RPMI7951 (cell line): ENCODE measurements around the gene SRRT. TPM values are rescaled to one million over a fixed set of nuclear protein-coding genes. Genes with fewer than 3 reads are reported as not detected.
"Not testable (repeated sequence)": the region's sequence is repeated elsewhere in the genome, so short reads cannot be mapped to it uniquely, and the experiment has no call there.

Experiments
- DNase-seq: peaks from one replicate; pipeline ENCODE4 v3.0.0-alpha.2; 2012; ENCODE audit warnings: low read depth
- total RNA-seq: library from RNA; depleted of rRNA; stranded (reverse); fragments of >200 nt; shearing (Covaris generic); gene quantifications from 2 replicates; pipeline ENCODE4 v1.2.3, GENCODE V29; 2014

The SRRT gene
- total RNA-seq, 1 experiment from 2014 or later = 49.6 TPM

DNA sequence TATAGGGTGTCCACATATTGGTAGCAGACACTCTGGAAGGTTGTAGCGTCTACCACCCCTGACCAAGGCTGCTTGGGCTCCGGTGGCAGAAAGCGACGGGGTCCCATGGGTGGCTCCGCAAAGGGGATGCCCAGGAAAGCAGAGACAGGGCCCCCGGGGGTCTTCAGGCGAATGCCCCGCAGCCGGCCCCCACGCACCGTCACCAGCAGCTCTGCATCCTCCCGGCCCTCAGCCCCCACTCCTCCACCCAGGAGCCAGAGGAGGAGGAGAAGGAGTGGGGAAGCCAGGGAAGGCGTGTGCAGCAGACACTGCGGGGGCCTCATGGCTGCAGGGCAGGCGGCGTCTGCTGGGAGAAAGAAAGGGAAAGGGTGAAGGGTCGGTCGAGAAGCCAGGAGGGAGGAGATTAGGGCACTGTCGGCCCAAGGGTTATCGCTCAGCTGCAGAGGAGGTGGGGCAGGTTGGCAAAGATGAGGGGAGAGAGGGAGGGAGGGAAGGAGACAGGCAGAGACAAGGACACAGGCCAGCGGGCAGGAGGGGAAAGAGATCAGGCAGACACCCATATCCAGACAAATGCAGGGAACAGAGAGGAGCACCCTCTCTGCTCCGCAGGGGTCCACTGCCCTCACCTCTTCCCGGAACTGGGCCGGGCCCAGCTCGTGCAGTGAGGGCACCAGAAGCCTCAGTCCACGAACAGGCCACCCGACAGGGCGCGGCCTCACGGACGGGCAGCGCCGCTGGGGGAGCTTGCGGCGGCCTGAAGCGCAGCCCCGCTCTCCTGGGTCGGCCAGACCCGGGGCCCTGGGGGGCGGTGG, 19.2 kb downstream of the SRRT start:
- no peak for DNase-seq

DNA sequence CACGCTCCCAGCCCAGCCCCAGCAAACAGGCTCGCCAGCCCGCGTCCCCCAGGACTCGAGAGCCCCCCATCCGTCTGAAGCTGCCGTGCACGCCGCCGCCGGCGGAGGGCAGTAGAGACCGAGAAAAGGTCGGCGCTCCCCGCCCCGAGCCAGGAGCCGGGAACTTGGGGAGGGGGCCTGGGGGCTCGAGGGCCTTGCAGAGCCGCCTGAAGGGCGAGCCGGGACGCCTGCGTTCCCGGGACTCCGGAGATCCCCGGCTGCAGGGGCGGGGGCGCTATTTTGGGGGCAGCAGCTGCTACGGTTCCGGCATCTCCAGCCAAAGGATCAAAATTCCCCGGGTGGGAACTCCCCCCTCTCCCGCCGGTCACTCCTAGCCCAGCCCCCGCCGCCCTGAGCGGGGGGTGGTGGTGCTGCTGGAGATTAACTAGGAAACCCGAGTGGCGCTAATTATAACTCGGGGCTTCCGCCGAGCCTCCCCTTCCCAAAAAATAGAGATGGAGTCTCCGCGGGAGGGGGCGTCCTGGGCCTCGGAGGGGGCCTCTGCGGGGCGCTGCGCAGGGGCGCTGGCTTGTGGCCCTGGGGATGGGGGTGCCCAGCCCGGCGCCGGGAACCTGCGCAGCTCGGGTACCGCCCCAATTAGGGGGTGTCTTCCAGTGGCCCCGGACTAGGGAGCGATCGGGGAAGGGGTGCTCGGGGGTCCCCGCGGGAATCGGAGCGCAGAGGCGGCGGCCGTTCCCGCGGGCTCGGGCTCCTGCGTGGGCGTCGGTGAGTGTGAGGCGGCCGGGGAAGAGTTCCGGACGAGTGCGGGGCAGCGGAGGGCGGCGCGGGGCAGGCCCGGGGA, 20.2 kb downstream of the SRRT start:
- DNase-seq = no peak

DNA sequence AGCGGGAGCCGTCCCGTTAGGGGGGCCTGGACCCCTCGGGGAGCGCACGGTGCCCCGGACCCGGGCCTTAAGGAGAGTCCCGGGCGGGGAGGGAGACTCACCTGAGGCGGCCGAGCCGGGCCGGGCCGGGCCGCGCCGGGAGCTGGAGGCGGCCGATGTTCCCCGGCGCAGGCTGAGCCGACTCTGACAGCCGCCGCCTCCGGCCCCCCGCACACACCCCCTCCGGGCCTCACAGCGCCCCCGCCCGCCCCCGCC, 20.7 kb downstream of the SRRT start, which contains the start of gene ACHE:
TSS of gene ACHE (minus strand) at position 188 of the 255 bp plus-strand sequence. CDS start 1,656 bp downstream, outside the sequence.
- DNase-seq = no peak

DNA sequence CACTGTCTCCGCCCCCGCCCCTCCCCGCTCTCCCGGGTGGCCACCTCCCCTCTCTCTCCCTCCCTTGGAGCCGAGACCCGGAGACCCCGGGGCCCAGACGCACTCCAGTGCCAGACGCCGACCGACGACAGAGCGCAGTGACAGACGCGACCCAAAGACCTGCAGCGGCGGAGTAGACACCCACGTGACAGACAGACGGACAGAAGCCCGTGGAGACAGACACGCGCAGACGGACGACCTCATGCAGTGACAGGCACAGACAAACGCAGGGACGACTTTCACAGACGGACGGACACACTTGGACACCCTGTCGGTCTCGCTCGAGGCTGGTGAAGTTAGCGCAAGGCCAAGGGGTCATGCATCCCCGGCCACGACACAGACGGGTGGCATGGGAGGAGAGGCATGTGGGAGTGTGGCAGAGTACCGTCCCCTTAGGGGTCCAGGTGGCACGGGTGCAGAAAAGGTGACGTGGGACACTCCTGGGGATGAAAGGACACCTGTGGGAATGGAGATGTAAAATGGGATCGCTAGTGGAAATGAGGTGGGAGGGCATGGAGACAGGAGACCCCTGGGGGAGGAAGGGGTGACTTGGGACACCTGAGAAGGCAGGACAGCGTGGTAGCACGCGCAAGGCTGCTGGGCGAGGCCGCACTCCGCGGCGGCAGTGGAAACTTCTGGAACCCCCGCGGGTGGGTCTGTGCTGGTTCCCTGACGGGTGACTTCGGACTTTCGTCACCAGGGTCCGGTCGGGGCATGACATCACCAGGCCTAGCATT, 21.2 kb downstream of the SRRT start:
- DNase-seq = no peak

DNA sequence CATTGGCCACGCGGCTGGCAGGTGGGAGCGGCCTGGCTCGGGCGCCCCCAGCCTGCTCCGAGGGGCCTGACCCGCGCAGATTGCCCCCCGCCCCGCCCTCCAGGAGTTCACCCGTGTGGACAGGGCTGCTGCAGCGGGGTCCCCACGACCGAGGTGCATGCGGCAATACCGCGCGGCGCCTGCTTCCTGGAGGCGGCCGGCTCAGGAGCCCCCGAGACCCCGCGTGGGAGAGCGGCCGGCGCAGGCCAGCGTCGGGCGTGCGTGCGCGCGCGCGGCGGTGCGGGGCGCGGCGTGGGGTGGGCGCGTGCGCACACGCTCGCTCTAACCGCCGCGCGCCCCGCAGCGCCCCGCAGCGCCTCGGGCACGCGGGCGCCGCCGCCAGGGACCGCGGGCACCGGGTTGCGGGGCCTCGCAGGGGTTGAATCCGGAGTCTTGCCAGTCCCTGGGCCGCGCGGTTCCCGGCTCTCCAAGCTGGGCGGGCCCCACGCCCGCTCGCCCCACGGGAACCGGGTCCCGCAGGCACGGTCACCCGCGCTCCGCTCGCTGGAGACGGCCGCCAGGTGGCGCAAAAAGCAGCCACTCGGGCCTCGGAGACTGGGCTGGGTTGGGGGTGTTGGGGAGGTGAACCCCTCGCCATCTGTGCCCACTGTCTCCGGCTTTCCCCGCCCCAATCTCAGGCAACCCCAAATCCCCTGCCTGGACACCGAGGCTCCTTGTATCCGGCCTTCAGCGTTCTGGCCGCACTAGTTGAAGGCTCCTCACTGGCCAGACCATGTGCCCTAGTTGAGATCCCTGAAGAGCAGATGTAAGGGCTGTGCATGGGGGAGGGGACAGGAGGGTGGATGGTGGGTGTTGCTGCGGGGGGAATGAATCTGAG, 22.1 kb downstream of the SRRT start:
- no peak for DNase-seq

DNA sequence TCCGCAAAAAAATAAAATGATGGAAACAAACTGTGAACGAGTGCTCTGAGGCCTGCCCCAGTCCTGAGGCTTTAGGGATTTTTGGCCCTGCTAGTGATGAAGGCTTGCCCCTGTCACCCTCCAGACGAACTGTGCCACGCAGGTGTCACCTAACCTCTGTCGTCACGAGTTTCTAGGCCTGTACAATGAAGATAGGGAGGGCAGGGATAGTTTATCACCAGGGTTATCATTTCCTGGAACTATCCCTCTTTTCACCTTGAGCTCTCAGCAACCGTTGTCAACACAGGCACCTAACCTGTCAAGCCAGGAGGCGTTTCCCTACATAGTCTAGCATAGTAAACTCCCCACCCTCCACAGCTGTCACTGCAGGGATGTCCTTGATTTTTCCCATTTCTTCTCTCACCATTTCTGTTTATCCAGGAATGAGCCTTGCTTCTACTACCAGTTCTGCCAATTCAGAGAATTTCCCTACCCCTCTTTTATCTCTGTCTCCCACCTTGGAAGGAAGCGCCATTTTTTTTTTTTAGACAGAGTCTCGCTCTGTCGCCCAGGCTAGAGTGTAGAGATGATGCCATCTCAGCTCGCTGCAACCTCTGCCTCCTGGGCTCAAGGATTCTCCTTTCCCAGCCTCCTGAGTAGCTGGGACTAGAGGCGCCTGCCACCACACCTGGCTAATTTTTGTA, 23.0 kb downstream of the SRRT start:
- no peak for DNase-seq

DNA sequence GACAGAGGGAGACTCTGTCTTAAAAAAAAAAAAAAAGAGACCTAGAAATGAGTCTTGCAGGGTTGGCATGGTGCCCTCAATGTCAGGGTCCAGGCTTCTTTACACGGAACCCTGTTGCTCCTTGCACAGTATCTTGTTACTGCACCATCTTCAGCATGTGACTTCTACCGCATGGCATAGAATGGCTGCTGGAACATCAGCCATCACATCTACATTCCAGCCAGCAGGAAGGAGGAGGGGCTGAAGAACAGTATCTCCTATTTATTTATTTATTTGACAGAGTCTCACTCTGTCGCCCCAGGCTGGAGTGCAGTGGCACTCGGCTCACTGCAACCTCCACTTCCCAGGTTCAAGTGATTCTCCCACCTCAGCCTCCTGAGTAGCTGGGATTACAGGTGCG, 24.5 kb downstream of the SRRT start:
- DNase-seq = no peak

DNA sequence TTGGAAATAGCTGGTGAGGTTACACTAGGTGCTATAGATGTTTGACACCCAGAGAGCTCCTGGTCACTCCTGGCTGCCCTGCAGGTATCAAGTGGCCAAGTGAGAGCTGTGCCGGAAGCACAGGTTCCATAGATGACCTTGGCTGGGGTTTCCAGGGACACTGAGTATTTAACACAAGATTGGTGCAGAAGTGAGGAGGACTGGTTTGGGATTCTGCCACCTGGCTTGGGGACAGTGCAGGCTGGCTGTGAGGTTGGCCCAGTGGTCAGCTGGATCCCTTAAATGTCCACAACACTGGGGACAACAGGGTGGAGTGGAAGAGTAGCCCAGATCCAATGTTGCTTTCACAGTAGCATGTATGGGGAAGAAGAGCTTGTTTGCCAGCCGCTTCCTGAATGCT, 26.1 kb downstream of the SRRT start:
- no peak for DNase-seq

DNA sequence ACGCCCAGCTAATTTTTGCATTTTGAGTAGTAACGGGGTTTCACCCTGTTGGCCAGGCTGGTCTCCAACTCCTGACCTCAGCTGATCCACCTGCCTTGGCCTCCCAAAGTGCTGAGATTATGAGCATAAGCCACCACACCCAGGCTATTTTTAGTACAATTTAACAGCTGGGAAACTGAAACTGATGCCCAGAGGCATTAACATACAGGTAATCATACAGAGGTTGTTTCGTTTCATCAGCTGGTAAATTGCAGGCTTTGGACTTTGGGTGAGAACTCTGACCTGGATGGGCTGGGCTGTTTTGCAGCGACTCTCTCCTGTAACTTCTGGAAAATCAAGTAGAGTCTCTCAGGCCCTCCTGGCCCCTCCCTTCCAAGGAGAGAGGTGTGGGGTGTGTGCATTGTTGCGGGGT, 27.0 kb downstream of the SRRT start:
- DNase-seq = no peak

DNA sequence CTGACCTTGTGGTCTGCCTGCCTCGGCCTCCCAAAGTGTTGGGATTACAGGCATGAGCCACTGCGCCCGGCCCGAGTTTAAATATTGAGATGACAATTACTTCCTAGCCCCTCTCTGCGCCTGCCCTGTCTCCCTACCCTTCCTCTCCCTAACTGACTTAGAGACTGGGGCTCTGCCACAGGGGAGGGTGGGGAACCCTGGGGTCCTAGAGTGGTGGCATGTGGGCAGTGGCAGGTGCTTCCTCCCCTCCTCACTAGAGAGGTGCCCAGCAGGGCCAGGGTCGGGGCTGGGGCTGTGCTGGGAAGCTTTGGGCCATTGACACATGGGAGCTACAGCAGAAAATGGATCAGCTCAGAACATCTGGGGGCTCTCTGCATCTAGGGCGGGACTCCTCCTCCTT, 27.7 kb downstream of the SRRT start:
- DNase-seq = no peak

DNA sequence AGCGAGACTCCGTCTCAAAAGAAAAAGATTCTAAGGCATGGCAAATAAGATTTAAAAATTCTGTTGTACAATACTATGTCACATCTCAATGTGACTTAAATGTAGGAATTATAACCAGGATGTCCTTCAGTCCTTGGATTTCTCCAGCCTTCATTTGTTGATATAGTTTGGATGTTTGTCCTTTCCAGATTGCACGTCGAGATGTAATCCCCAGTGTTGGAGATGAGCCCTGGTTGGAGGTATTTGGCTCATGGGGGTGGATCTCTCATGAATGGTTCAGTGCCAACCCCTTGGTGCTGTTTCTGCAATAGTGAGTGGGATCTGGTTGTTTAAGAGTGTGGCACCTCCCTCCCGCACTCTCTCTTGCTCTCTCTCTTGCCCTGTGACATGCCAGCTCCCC, 33.6 kb downstream of the SRRT start:
- DNase-seq = no peak

DNA sequence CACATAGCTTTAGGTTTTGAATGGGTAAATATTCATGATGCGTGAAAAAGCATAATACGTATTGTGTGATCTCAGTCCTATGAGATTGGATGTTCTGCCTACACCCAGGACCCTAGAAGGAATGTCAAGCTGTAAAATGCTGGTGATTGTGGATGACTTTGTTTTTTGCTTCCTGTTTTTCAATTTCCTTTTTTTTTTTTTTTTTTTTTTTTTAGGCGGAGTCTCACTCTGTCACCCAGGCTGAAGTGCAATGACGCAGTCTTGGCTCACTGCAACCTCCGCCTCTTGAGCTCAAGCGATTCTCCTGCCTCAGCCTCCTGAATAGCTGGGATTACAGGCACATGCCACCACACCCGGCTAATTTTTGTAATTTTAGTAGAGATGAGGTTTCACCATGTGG, 35.5 kb downstream of the SRRT start:
- DNase-seq = not testable (repeated sequence)

DNA sequence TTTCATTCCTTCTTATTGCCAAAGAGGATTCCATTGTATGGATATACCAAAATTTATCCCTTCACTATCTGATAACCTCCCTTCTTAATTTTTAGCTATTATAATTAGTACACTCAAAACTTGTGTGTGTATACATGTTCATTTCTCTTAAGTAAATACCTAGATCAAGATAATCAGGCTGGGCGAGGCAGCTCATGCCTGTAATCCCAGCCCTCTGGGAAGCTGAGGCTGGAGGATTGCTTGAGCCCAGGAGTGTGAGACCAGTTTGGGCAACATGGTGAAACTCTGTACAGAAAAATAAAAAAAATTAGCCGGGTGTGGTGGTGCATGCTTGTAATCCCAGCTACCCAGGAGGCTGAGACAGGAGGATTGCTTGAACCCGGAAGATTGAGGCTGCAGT, 36.6 kb downstream of the SRRT start:
- DNase-seq = no peak

DNA sequence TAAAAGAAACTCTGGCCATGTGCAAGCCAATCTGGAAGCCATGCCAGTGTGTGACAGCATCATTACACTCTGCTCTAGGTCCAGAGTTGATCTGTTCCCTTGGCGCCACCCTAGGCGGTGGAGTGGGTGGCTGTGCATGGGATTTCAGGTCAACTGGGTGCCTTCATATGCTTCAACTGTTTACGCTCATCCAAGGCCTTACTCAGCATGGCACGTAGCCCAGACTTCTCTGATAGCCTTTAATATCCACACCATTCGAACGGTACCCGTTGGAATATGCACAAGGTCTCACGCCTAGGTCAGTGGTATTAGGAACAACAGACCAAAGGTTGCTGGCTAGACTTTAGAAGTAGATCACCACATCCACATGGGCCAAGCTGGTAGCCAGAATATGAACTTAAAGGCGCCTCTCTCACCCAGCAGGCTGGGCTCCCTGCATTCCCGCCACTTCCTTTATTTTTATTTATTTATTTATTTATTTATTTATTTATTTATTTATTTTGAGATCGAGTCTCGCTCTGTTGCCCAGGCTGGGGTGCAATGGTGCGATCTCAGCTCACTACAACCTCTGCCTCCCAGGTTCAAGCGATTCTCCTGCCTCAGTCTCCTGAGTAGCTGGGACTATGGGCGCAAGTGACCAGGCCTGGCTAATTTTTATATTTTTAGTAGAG, 39.4 kb downstream of the SRRT start:
- DNase-seq = no peak

DNA sequence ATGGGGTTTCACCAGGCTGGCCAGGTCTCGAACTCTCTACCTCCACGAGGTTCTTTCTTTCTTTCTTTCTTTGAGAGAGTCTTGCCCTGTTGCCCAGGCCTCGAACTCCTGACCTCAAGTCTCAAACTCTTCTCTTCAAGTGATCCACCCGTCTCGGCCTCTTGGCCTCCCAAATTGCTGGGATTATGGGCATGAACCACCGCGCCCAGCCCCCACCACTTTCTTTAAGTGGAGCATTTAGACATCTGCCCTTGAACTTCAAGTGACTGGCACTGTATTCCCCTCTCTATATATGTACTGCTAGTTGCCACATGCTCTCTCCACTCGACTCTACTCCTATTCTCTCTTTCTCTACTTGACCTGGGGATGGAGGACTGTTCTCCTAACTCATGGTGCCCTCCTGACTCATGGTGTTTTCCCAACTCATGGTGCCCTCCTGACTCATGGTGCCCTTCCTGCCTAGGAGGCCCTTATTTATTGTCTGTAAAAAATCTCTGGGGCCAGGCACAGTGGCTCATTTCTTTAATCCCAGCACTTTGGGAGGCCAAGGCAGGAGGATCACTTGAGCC, 40.1 kb downstream of the SRRT start:
- DNase-seq = peak; percentile 33

DNA sequence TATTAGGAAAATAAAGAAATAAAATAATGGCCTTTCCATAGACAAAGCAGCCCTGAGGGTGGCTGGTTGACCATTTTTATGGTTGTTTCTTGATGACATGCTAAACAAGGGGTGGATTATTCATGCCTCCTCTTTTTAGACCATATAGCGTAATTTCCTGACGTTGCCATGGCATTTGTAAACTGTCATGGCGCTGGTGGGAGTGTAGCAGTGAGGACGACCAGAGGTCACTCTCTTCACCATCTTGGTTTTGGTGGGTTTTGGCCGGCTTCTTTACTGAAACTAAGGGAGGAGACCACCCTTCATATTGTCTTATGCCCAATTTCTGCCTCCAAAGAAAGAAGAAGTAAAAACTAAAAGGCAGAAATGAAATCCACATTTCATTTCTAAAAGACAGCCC, 44.4 kb downstream of the SRRT start:
- not testable (repeated sequence) for DNase-seq

DNA sequence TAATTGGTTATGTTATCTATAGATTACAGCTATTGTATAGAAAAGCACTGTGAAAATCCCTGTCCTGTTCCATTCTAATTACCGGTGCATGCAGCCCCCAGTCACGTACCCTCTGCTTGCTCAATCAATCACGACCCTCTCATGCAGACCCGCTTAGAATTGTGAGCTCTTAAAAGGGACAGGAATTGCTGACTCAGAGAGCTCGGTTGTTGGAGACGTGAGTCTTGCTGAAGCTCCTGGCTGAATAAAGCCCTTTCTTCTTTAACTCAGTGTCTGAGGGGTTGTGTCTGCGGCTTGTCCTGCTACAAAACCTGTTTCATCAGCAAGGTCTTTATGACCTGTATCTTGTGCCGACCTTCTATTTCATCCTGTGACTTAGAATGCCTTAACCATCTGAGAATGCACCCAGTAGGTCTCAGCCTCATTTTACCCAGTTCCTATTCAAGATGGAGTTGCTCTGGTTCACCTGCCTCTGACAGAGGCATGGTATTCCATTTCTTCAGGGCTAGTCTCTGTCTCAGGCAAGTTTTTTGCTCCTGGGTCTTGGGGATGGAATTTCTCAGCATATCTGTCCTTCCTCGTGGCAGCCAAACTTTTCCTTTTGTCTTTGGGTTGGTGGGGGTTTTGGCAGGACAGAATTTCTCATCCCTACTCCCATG, 45.0 kb downstream of the SRRT start:
- not testable (repeated sequence) for DNase-seq

DNA sequence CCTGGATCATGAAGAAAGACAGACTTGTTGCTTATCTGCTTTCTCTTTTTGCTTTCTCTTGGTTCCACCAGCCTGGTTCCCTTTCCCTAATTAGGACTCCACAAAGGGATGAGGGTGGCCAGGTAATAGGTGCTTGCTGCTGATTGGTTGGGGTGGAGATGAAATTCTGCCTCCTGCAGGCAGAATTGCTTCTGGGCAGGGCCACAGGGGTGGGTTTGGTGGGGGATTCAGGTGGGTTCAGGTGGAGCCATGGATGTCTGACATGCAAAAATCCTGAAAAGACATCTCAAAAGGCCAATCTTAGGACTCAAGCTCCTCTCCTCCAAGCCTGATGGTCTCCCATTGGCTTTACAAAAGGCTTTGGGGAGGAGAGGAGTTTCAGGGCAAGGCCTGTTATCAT, 46.1 kb downstream of the SRRT start:
- DNase-seq = no peak

DNA sequence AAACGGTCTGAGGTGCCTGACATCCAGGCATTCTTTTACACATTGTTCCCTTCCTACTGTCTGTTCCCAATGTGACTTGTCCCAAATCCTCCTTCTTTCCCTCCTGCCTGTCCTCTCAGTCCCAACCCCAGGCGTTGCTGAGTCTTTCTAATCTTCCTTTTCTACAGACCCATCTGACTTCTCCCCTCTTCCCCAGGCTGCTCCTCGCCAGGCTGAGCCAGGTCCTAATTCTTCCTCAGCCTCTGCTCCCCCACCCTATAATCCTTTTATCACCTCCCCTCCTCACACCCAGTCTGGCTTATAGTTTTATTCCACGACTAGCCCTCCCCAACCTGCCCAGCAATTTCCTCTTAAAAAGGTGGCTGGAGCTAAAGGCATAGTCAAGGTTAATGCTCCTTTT, 48.7 kb downstream of the SRRT start:
- not testable (repeated sequence) for DNase-seq
